A549 treated with RU486 at 1 μM for 4 hours (cell line): ENCODE data around the gene RNF123. TPM values are rescaled to one million over a fixed set of nuclear protein-coding genes. Genes with fewer than 3 reads are reported as not detected.

Experiments used
- total RNA-seq: library from RNA; stranded (reverse); fragments of 200-300 nt; extraction: Qiagen RNA extraction; gene quantifications from 5 replicates; pipeline ENCODE4 v1.2.3, GENCODE V29; 2022; ENCODE audit warnings: low read depth

RNF123 gene
- 9.6 to 18.6 TPM (median 15.9 TPM) in 5 replicates for total RNA-seq

DNA sequence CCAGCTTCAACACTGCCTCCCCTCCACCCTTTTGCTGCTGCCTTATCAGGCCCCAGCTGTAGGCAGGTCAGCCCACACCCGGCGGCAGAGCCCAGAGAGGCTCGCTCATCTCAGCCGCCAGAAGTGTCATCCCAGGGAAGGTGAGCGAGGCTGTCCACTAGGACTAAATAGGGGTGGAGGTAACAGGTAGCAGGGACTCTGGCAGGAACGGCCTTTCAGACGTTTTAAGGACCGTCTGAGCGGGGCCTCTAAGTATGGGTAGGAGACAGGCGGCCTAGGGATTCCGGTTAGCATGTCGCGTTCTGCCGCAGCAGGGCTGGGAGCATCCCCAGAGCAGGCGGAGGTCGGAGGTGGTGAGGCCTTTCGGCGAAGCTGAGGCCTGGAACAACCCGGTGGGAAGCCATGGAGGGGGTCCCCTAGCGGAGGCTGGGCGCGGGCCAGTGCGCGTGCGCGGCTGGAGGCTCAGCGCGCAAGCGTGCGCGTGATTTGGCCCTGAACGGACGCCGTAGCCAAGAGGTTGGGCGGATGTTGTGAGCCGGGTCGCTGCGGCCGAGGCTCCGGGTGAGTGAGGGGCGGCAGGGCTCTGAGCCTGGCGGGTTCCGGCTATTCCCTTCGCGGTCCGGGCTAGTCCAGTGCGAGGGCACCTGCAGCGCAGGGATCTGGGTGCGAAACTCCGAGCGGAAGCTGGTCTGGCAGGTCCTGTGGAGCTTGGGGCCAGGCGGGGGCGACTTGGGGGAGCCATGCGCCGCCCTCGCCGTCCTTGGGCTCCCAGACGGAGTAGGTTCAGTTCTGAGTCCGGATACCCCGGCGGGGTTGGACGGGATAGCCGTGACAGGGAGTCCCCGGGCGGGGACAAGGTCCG is at the start of gene RNF123, which contains the start of gene MST1:
Gene RNF123, plus strand, starts transcription at position 512 of the 862 bp plus-strand sequence. CDS start 1,609 bp downstream, outside the sequence.
Gene MST1, minus strand, starts transcription at position 429 of the 862 bp plus-strand sequence. CDS start 783 bp downstream, outside the sequence.

GRCh38 chr3:49673715-49674496 is 15.5 kb upstream of the RNF123 start, which contains the start of gene APEH:
APEH (plus strand) TSS chr3:49674351; CDS start chr3:49674402, 51 bp downstream.

DNA sequence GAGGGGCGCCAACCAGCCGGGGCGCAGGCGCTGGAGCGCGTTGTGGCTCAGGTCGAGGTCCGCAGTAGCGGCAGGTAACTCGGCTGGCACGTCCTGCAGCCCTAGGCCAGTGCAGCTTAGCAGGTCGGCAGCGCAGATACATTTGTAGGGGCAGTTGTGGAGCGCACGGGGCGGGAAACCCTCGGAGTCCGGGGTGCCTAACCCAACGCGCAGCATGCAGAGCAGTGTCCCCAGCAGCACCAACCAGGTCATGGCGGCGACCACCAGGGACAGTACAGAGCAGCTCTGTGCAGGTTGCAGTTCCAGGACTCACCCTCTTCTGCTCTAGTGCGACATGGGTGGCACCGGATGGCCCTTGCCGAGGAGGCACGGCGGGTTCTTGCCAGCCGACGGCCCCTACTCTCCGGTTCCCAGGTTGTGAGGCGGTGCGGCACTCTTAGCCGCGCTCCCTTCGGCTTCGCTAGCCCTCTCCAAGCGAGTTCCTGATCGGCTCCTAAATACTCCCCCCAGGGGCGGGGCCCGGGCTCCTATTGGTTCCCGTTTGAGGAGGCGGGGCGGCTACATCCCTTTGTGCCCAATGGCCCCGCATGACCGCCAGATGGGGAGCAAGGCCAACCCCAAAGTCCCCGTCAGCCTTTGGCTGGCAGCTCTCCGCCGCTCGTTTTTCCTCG is 30.0 kb downstream of the RNF123 start, which contains the start of gene AMIGO3:
Gene AMIGO3, minus strand, starts transcription at position 471 of the 671 bp plus-strand sequence. Its CDS starts 219 bp downstream, at position 252.

GRCh38 chr3:49723628-49724551 is 34.5 kb downstream of the RNF123 start, which contains the start of gene GMPPB:
GMPPB (minus strand) TSS chr3:49723951; CDS start chr3:49723726, 225 bp downstream.

Other genes with a start within 250 kb of the RNF123 start
- 41.0 to 58.3 TPM (median 53.5 TPM) in 5 replicates for gene DAG1, start 219.3 kb upstream of the RNF123 start, total RNA-seq
- gene BSN, start 135.1 kb upstream of the RNF123 start, total RNA-seq, result 0.08 to 0.20 TPM (median 0.15 TPM) in 5 replicates
- gene APEH, start 15.2 kb upstream of the RNF123 start, total RNA-seq, result 60.2 to 71.1 TPM (median 63.4 TPM) in 5 replicates
- gene MST1, start 83 bp upstream of the RNF123 start, total RNA-seq, result 0.99 to 2.2 TPM (median 1.4 TPM) in 5 replicates
- 0.35 to 0.85 TPM (median 0.59 TPM) in 5 replicates for gene AMIGO3, start 30.1 kb downstream of the RNF123 start, total RNA-seq
- 14.9 to 20.9 TPM (median 18.3 TPM) in 5 replicates for gene GMPPB, start 34.4 kb downstream of the RNF123 start, total RNA-seq
- 18.4 to 23.4 TPM (median 22.3 TPM) in 5 replicates for gene IP6K1, start 97.0 kb downstream of the RNF123 start, total RNA-seq
- 0.11 to 0.29 TPM (median 0.24 TPM) in 4 of 5 replicates, not detected in the other for gene CDHR4, start 110.3 kb downstream of the RNF123 start, total RNA-seq
- gene INKA1, start 113.7 kb downstream of the RNF123 start, total RNA-seq, result 1.3 to 2.3 TPM (median 2.0 TPM) in 5 replicates
- gene UBA7, start 124.4 kb downstream of the RNF123 start, total RNA-seq, result 0.21 to 0.68 TPM (median 0.34 TPM) in 5 replicates
- 9.1 to 17.4 TPM (median 14.7 TPM) in 5 replicates for gene TRAIP, start 167.0 kb downstream of the RNF123 start, total RNA-seq
- 0.30 to 0.53 TPM (median 0.46 TPM) in 5 replicates for gene CAMKV, start 180.3 kb downstream of the RNF123 start, total RNA-seq
- gene MST1R, start 214.3 kb downstream of the RNF123 start, total RNA-seq, result 5.3 to 8.5 TPM (median 7.4 TPM) in 5 replicates
- gene MON1A, start 240.3 kb downstream of the RNF123 start, total RNA-seq, result 4.4 to 8.6 TPM (median 7.9 TPM) in 5 replicates